HS-5 (cell line): ENCODE results near the gene TGFBR3.
A peak's percentile ranks its signal among the peaks of the same experiment; 100 is the strongest.

ENCODE experiments used
- DNase-seq: peaks from one replicate; pipeline ENCODE4 v3.0.0-alpha.2; 2012; ENCODE audit warnings: low read depth

TGFBR3 gene

GRCh38 chr1:91885716-91886506 lies at the start of gene TGFBR3:
Gene TGFBR3 (minus strand): TSS chr1:91886151. CDS start chr1:91861531, 24,620 bp downstream.
- peak; percentile 69 for DNase-seq

DNA sequence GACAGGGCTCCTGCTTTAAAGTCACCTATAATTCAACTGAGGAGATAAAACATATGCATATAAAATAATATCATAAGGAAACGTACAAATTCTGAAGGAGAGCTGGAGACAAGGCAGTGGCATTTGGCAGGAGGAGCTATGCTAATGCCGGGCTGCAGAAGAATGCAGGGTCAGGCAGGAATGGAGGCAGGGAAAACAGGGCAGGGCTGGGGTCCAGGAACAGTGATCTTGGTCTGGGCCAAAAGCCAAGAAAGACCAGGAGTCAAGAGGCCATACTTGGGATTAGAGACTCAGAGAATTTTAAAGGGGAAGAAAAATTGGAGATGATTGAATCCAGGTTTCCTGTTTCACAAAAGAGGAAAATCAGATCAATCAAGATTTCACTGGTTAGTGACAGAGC lies 43.3 kb upstream of the TGFBR3 start:
- DNase-seq, result no peak

- DNase-seq, result no peak
Measured at GRCh38 chr1:91928026-91928425, 42.1 kb upstream of the TGFBR3 start.

GRCh38 chr1:91925644-91926435 lies 39.9 kb upstream of the TGFBR3 start:
- no peak for DNase-seq

DNA sequence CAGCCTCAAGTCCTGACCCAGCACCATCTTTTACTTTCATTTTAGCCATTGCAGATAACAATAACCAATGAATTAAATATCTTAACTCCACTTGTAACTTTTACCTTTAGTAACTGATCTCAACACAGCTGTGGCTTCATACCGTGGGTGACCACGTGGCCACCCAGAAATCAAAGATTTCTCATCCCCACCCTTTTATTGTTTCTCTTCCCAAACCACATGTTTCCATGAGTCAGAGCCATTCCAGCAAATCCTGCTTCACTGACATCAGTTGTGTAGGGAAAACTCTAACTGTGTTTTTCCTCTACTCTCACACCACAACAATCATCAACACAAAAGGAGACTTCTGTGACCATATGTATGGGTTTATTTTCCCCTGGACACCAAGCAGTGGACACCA lies 38.2 kb upstream of the TGFBR3 start:
- peak; percentile 58 for DNase-seq

GRCh38 chr1:91919962-91920361 lies 34.0 kb upstream of the TGFBR3 start:
- no peak for DNase-seq

DNA sequence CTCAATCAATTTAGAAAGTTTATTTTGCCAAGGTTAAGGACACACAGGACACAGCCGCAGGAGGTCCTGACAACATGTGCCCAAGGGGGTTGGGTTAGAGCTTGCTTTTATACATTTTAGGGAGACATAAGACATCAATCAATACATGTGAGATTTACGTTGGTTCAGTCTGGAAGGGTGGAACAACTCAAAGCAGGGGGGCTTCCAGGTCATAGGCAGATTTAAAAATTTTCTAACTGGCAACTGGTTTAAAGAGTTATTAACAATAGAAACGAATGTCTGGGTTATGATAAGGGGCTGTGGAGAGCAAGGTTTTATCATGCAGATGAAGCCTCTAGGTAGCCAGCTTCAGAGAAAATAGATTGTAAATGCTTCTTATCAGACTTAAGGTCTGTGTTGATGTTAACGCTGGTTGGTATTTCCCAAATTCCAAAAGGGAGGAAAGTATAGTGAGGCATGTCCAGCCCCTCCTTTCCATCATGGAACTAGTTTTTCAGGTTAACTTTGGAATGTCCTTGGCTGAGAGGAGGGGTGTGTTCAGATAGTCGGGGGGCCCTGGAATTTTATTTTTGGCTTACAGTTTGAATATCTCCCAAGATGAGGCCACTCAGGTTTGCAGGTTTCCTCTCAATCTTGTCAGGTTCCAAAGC lies 31.0 kb upstream of the TGFBR3 start:
- DNase-seq, result no peak

- DNase-seq, result no peak
Measured at GRCh38 chr1:91916046-91916445, 30.1 kb upstream of the TGFBR3 start.

- no peak for DNase-seq
Measured at GRCh38 chr1:91913018-91913417, 27.1 kb upstream of the TGFBR3 start.

DNA sequence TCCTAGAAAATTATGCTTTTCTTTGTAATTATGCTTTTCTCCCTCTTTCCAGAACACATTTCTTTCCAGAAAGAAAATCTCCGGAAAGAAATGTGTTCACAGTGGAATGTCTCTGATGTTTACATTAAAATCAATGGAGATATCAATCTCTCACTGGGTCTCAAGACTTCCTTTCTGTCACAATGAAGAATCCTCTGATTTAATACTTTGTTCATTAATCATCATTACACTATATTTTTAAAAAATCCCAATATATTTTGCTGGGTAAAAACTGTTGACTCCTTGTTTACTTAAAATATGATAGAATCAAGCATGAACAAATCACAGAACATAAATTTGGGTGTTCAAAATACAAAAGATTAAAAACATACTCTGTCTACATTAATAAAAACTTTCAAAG lies 26.3 kb upstream of the TGFBR3 start:
- no peak for DNase-seq

GRCh38 chr1:91901231-91901630 lies 15.3 kb upstream of the TGFBR3 start:
- DNase-seq, result no peak

DNA sequence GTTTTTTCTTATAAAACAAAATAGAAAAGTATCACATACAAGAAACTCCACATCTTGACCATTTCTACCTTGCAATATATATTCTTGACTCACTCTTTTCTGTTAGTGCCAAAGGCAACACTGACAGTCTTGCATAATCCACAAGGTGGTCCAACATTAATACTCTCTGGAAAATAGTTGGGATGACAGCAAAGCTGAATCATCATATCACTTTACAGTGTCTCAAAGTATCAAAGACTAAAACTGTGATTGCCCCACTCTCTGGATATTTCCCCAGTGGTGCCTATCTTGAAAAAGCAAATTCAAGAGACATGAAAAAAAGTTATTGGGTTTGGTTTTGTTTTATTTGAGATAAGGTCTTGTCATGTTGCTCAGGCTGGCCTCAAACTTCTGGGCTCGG lies 14.6 kb upstream of the TGFBR3 start:
- DNase-seq, result peak; percentile 95

DNA sequence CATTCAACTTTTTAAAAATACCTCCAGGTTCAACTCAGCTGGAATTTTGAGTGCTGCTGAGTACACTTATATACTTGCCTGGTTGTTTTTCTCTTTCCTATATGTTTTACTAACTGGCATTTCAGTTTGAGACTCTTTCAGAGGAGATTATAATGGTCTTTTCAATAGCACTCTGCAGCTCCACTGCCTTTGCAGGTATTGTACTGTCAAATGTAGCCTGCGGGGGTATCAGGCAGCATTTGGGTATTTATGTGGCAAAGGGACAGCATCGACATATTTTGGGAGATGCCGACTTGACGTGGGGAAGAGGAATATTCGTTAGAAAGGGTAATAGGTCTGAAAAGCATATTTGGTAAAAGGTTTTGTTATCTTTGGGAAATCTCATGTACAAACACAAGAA lies 11.1 kb upstream of the TGFBR3 start:
- DNase-seq, result no peak

DNA sequence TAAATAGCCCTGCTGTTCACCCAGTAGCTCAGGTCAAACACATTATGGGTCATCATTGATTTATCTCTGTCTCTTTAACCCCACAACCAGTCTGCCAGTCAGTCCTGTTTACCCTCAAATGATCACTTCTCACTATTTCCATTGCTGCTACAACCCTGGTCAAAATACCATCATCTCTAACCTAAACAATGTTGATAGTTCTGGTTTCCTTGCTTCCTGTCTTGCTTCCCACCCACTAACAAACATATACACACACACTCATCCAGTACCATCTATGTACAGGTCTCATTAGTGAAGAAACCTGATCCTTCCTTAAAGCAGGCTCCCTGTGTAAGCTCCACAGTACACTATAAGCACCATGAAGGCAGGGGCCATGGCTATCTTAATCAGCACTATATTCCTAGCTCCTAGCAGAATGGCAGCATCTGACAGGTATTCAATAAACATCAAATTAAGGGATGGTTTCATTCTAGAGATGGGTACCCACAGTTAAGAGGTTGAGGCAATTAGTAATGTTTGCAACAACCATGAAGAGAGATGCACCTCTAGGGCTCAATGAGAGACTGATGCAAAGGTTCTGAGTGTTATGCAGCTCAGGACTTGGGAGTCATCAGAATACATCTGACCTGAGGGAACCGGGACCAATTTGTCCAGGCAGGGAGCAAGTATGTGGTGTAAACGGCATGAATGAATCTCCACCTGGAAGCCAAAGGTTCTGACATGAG lies 10.0 kb upstream of the TGFBR3 start:
- no peak for DNase-seq

DNA sequence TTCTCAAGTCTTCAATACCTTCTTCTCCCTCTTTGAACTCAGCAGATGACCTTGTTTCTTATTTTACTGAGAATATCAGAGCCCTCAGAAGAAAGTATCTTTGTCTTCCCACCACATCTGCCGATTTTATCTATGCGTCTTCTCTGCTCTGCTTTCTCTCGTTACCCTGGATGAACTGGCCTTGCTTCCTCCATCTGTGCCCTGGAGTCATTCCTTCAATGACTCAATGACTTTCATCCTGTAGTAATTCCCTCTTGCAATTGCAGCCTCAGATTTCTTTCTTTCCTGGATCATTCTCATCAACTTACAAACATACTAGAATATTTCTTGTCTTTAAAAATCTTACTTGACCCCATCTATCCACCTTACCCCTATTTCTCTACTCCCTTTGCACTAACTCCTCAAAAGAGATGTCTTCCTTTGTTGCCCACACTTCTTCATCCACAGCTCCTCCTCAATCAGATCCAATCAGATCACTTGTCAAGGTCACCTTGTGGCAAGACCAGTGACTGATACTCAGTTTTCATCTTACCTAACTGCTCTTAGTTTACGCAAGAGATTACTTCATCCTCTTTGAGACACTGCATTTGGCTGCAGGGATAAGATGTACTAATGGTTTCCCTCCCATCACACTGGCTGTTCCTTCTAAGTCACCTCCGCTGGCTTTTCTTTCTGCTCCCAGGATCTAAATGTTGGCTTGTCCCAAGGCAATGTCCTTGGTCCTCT lies 8.2 kb upstream of the TGFBR3 start:
- DNase-seq, result no peak

DNA sequence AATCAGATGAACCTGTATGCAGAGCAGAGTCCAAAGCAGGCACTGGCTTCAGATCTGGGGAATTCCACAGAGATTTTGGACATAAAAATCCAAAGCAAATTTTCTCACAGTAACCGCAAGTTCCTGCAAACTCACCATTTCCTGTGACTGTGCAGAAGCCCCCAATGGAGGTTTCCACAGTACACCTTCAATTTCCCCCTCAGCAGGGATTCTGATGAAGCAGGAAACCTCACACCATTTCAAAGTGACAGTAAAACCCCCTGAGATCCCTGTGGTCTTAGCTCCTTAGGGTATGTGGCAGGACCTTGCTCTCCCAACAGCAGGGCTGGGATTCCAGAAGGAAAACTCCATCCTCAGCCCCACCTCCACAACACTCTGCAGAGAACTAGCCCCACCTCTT lies 6.0 kb upstream of the TGFBR3 start:
- DNase-seq, result no peak

GRCh38 chr1:91891454-91891853 lies 5.5 kb upstream of the TGFBR3 start:
- no peak for DNase-seq

- DNase-seq, result no peak
Measured at GRCh38 chr1:91889717-91890459, 3.9 kb upstream of the TGFBR3 start.

DNA sequence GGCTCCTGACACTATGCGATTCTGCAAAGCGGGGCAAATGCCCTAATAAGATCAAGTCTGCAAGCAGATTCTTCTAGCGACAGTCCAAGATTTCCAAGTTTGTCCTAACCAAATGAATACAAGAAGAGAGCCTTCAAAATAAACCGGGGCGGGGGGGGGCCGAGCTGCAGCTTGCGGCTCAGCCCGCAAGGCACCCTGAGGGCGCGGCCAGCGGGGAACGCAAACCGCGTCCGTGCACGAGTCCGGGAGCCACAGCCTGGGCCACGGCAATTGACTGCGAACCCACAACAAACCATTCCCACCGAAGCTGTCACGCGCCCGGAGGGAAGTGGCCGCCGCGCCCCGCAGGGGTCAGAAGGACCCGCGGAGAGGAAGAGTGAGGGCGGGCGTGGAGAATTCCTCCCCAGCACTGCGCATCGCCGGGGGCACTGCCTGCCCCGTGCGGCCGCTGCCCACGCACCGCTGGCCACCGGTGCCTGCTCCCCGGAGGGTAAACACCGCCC lies 687 bp downstream of the TGFBR3 start:
- no peak for DNase-seq

- DNase-seq, result no peak
Measured at GRCh38 chr1:91884459-91885212, 1.3 kb downstream of the TGFBR3 start.
